Keratinocyte (primary cell): ENCODE results near the gene GRIP1.

ENCODE experiments used
- CTCF ChIP-seq, 3 experiments: IDR thresholded peaks in 1 of 3; conservative IDR thresholded peaks in 1 of 3; optimal IDR thresholded peaks in 1 of 3; 2 replicates in 2 of 3; 3 replicates in 1 of 3; pipeline versions ENCODE3 to v1.5.1; 2011; ENCODE audit warnings: low read length in 3 of 3, mild to moderate bottlenecking in 3 of 3, moderate library complexity in 2 of 3, control low read depth in 1 of 3, inconsistent platforms in 1 of 3; ENCODE audit not compliant: insufficient read depth in 2 of 3; ENCODE audit errors: extremely low read depth in 1 of 3
- EZH2 ChIP-seq: IDR thresholded peaks from one replicate; pipeline ENCODE4 v1.6.1; 2012; ENCODE audit warnings: inconsistent platforms, mild to moderate bottlenecking, low read length, moderate library complexity

GRCh38 chr12:66676241-66676640 lies 2.6 kb downstream of the GRIP1 start:
- TF ChIP-seq CTCF (optimal IDR thresholded peaks at IDR 0.05 in 1 of 3, IDR thresholded peaks at IDR 0.05 in 1 of 3, conservative IDR thresholded peaks at IDR 0.05 in 1 of 3; ENCODE audit: extremely low read depth in 1 of 3, insufficient read depth in 2 of 3, low read length in 3 of 3) (no peak), EZH2 (no peak)
